HS-5 (cell line): Measurements from ENCODE around the gene CHMP5.

ENCODE experiments used
- DNase-seq: peaks from one replicate; pipeline ENCODE4 v3.0.0-alpha.2; 2012; ENCODE audit warnings: low read depth

The CHMP5 gene

DNA sequence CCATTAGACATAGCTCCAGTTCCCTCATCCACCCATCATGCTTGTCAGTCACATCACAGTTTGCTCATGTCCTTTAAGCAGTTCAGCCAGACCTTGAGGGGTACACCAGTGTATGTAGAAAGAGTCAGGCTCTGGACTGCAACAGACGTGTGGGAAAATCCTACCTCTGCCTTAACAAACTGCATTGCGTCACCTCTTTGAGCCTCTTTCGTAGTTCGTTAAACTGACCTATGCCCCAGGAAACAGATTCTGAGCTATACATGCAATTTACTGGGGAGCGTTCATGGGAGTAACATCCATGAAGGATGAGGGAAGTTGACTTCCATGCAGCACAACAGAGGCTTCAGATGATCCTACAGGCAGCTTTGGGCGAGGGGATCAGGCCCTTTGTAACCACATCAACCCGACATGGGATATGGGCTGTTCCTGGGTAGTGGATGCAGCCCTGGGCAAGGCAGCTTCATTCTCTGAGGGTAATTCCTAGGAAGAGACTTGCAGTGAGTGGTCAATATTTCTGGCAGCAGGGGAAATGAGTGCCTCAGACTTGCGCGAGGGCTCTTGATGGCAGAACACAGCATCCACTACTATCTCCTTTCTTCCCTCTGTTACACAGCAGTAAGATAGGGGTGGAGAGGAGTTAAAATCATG lies 20.6 kb upstream of the CHMP5 start:
- no peak for DNase-seq

DNA sequence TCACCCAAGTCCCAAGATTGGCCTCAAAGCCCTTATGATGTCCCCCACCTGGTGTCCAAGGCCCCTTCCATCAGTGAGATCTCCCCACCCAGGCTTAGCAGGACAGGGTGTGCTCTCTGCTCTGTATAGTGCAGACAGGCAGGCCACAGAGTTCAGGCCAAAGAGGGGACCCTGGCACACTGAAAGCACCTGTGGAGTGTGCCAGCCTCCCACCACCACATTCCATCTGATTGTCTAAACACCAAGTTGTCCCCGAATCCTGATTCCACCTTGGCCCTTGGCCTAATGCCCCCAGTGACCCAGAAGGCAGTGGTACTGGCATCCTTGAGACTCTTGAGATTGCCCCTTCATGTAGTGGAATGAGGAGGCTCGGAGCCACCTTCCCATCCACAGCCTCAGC lies 19.5 kb upstream of the CHMP5 start:
- no peak for DNase-seq

DNA sequence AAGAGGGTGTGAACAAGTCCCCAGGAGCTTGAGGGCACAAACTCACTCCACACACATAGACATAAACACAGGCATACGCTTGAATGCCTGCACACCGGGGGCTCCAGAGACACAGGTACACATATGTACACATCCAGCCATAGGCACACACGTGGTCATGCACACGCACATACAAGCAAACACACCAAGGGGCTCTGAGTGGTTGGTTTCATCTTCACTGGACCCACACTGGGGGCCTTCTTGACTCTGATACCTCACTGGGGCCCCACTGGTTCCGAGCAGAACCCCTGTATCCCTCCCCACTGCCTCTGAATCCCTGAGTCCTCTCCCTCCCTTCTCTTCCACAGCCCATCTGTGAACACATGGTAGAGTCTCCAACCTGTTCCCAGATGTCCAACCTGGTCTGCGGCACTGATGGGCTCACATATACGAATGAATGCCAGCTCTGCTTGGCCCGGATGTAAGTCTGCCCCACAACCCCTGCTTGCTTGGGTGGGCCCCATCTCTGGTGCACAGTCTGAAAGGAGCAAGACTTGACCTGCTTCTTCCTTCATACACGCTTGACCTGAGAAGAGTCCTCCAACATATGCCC lies 18.5 kb upstream of the CHMP5 start:
- no peak for DNase-seq

- DNase-seq = no peak
Observed at GRCh38 chr9:33248606-33249005, 16.2 kb upstream of the CHMP5 start.

DNA sequence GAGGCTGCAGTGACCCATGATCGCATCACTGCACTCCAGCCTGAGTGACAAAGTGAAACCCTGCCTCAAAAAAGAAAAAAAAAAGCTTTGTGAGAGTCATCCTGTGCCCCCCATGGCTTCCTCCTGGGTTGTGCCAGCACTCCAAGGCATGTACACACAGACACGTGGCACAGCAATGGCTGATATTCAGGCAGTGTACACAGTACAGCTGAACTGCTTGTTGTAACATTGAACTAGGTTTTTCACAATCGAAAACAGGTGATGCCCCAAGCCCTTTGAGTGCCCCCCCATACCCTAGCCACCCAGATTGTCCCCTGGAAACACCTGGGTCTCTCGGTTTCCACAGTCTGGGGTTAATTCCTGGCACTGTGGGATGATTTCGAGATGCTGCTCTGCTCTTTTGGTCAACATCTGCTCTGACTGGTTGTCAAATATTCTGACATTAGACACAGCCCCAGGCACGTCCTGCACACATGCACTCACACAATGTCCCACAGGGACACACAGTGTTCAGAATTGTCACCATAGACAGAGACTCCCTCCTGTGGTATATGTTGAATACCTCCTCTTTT lies 15.7 kb upstream of the CHMP5 start:
- no peak for DNase-seq

- no peak for DNase-seq
Observed at GRCh38 chr9:33249983-33250382, 14.9 kb upstream of the CHMP5 start.

GRCh38 chr9:33250458-33250995 lies 14.3 kb upstream of the CHMP5 start:
- DNase-seq = no peak

DNA sequence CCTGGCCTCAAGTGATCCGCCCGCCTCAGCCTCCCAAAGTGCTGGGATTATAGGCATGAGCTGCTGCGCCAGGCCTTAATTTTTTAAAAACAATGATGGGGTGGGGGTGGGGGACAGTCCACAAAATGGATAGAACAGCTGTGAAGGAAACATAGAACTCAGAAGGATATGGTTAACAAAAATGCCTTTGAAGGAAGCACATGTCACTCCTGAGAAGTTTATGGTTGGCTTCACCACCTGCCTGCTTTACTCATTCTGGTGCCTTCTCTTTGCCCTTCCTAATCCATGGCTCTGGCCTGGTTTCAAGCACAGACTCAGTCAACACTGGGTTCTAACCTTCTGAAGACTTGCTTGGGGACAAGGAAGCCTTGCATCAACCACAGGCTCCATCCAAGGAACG lies 10.6 kb upstream of the CHMP5 start:
- no peak for DNase-seq

- no peak for DNase-seq
Observed at GRCh38 chr9:33255014-33255413, 9.8 kb upstream of the CHMP5 start.

DNA sequence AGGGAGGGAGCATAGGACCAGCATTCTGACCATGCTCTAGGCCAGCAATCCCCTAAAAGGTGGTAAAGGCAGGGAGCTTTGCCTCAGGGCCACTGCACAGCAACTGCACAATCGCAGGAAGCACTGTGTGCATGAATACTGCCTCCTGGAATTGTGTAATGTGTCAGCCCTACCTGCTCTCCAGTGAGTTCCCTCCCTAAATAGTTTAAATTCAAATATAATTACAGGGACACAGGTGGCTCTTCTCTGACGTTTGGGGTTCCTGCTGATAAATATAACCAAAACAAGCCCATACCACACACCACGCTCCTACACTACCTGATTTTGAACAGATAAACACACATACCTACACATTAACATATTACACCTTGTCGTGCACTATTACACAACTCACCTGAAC lies 9.4 kb upstream of the CHMP5 start:
- no peak for DNase-seq

GRCh38 chr9:33256236-33256635 lies 8.6 kb upstream of the CHMP5 start:
- no peak for DNase-seq

DNA sequence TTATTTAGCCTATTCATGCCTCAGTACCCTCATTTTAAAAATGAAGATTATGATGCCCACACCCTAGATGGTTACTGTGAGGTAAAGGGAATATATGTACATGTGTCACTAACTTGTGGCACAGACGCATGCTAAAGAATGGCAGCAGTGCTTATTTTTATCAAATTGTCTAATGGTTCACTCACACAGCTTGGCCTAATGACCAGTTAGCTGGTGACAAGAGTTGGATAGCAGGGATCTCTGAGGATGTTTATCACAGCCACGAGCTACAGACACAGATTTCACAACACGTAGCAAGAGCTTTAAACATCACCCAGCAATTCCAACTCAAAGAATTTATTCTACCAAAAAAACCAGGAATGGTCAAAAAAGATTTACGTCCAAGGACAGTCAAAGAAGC lies 7.6 kb upstream of the CHMP5 start:
- no peak for DNase-seq

GRCh38 chr9:33260372-33260771 lies 4.5 kb upstream of the CHMP5 start:
- no peak for DNase-seq

DNA sequence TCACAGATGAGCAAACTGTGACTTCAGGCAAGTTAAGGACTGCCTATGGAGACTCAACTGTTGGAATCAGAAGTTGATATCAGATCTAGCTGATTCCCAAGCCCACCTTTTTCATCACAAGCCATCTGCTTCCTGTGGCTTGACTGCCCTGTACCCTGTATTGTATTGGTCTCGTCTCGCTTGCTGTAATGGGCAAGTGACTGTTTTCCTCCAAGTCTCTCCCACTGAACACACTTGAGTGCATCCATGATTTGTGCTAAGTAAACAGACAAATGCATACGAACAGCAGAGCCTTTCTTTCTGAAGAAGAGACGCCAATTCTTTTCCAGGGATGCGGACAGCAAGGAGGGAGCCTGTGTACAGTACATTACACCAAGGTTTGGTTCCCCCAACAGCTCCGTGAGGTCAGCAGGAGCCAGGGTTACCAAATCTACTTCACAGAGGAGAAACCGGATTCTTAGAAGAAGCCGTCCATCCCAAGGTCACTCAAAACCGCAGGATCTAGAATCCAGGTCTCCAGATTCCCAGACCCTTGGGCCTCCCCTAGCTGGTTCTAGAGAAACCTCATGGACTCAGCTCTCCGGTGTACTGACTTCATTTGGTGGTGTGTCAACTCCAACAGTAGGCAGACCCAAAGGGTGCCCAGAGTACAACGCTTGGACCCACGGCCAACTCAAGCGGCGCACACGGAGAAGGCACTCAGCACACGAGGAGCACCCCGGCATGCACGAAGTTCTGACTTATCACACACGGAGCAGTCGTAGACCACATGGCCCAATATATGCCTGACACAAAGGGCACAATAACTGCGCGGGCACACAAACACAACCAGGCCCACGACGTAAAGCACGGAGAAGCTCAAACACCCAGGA lies 1.5 kb upstream of the CHMP5 start:
- no peak for DNase-seq

GRCh38 chr9:33264003-33264472 lies 811 bp upstream of the CHMP5 start:
- no peak for DNase-seq

DNA sequence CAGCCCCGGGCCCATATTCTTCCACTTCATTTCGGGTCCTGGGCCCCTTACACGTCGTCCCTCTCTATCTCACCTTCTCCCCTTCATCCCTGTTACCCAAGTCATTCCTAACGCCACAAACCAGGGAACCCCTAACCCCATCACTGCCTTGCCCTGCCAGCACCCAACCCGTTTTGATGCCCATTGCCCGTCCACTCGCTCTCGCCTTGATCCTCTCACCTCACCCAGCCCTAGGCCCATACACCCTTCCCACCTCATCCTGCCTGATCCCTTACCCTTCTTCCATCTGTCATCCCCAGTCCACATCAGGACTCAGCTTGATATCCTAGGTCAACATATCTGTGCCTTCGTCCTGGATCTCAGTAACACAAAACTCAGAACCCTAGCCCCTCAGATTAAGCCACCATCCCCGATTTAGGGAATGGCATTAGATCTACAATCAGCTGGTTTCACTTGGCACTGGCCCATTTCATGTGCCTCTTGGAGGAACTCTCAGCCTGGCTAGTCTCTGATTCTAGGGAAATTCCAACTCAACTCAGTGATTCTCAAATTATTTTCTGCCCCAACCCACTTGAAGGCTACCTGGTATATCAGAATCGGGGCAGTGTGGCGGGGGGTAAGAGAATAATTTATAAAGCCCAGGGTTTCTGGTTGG lies 489 bp downstream of the CHMP5 start:
- no peak for DNase-seq

GRCh38 chr9:33267151-33267767 lies 2.4 kb downstream of the CHMP5 start:
- no peak for DNase-seq

- no peak for DNase-seq
Observed at GRCh38 chr9:33270146-33270545, 5.3 kb downstream of the CHMP5 start.

GRCh38 chr9:33272061-33272460 lies 7.2 kb downstream of the CHMP5 start:
- DNase-seq = no peak

- DNase-seq = no peak
Observed at GRCh38 chr9:33273266-33273971, 8.6 kb downstream of the CHMP5 start.

DNA sequence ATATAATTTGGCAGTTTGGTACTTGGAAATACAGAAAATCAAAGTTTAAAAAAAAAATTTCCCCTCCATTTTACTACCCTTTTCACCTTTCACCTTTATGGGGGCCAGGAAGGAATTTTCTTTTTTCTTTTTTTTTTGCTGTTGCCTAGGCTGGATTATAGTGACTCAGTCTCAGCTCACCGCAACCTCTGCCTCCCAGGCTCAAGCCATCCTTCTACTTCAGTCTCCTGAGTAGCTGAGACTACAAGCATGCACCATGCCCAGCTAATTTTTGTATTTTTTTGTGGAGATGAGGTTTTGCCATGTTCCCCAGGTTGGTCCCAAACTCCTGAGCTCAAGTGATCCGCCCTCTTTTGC lies 9.1 kb downstream of the CHMP5 start:
- DNase-seq = no peak
